Globus pallidus (tissue), 1 donor: Measurements from ENCODE around the gene BICDL2.
"Not testable (repeated sequence)": the region's sequence is repeated elsewhere in the genome, so short reads cannot be mapped to it uniquely, and the experiment has no call there.

ENCODE experiments used
- DNase-seq: peaks from one replicate; pipeline ENCODE4 v3.0.0-alpha.2; 2015; ENCODE audit warnings: low spot score

The BICDL2 gene, protein sequence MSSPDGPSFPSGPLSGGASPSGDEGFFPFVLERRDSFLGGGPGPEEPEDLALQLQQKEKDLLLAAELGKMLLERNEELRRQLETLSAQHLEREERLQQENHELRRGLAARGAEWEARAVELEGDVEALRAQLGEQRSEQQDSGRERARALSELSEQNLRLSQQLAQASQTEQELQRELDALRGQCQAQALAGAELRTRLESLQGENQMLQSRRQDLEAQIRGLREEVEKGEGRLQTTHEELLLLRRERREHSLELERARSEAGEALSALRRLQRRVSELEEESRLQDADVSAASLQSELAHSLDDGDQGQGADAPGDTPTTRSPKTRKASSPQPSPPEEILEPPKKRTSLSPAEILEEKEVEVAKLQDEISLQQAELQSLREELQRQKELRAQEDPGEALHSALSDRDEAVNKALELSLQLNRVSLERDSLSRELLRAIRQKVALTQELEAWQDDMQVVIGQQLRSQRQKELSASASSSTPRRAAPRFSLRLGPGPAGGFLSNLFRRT

DNA sequence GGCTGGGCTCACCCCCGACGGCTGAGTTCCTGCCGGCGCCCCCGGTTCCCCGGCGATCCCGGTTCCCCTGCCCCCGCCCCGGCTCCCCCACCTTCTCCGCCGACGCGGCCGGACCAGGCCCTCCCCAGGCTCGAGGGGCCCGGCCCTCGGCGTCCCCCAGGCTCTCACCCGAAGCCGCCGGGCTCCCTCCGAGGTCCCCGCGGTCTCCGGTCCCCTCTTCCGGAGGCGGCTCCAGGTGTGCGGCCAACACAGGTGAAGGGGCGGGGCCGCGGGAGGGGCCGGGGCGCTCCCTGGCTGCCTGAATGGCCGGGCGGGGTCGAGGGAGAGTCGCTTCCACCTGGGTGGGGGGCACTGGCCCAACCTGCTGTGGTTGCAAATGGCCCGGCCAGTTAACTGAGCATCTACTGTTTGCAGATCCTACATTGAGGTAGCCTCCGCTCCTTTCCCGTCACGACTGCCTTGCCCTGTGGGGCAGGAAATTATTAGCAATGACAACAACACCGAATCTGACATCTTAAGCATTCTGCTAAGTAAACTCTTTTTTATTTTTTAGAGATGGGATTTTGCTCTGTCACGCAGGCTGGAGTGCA is at the start of gene BICDL2:
Gene BICDL2, minus strand, starts transcription at position 219 of the 590 bp plus-strand sequence. CDS start 1,448 bp downstream, outside the sequence.
- no peak for DNase-seq

DNA sequence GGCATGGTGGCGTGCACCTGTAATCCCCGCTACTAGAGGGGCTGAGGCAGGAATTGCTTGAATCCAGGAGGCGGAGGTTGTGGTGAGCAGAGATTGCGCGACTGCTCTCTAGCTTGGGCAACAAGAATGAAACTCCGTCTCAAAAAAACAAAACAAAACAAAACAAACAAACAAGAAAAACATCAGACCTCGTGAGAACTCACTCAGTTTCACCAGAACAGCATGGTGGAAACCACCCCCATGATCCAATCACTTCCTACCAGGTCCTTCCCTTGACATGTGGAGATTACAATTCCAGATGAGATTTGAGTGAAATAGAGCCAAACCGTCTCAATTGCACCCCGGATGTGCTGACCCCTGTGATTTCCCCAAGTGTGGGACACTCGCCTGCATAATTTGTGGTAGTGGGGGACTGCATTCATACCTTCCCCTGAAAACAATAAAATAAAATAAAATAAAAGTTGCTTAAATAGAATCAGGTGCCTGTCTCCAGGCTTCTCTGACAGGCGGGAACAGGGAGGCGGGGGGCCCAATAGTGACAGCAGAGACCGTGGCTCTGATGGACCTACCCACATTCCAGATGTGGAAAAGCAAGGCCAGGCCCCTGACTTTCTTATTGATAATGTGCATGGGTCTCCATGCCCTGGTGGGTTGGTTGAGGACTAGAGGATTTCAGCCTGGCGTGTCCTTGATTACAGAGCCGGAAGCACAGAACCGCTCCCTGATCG is 49.3 kb upstream of the BICDL2 start:
- no peak for DNase-seq

DNA sequence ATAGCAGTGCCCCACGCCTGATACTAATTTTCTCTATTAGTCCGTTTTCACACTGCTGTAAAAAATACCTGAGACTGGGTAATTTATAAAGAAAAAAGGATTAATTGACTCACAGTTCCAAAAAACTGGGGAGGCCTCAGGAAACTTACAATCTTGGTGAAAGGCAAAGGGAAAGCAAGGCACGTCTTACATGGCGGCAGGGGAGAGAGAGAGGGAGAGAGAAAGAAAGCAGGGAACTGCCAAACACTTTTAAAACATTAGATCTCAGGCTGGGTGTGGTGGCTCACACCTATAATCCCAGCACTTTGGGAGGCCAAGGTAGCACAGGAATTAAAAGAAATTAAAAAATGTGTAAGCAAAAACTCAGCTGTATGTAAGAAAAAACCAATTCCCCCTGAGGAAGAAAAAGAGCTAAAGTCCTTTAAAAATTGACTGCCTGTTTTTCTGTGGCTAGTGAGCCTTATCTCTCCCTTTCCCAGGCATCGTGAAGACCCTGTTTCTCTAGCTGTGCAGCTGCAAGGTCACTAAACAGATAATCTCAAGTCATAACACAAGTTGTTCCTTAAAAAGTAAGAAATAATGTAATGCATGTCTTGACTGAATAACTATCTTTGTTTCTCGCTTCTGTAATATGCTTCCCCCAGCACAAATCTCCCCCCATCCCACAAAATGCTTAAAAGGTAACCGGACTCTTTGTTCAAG is 48.4 kb upstream of the BICDL2 start:
- DNase-seq = no peak

DNA sequence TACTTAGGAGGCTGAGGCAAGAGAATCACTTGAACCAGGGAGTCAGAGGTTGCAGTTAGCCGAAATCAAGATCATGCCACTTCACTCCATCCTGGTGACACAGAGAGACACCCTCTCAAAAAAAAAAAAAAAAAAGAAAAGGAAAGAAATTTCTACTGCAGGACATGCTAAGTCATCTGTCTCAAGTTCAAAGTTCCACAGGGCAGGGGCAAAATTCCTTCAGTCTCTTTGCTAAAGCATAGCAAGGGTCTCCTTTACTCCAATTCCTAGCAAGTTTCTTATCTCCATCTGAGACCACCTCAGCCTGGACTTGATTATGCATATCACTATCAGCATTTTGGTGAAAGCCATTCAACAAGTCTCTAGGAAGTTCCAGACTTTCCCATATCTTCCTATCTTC is 47.7 kb upstream of the BICDL2 start:
- DNase-seq = no peak

DNA sequence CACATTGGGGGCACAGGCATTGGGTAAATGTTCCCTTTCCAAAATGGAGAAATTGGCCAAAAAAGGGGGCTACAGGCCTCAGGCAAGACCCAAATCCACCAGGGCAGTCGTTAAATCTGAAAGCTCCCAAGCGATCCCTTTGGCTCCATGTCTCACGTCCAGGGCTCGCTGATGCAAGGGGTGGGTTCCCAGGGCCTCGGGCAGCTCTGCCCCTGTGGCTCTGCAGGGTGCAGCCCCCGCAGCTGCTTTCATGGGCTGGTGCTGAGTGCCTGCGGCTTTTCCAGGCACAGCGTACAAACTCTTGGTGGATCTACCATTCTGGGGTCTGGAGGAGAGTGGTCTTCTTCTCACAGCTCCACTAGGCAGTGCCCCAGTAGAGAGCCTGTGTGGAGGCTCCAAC is 46.7 kb upstream of the BICDL2 start:
- DNase-seq = not testable (repeated sequence)

DNA sequence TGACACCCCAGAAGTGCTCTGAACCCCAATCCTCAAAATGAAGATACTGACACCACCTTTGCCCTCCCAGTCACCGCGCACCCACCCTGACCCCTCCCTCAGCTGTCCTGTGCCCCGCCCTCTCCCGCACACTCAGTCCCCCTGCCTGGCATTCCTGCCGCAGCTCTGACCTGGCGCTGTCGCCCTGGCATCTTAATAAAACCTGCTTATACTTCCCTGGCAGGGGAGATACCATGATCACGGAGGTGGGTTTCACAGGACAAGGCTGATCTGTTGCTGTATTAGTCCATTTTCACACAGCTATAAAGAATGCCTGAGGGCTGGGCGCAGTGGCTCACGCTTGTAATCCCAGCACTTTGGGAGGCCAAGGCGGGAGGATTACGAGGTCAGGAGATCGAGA is 45.2 kb upstream of the BICDL2 start:
- DNase-seq = not testable (repeated sequence)

DNA sequence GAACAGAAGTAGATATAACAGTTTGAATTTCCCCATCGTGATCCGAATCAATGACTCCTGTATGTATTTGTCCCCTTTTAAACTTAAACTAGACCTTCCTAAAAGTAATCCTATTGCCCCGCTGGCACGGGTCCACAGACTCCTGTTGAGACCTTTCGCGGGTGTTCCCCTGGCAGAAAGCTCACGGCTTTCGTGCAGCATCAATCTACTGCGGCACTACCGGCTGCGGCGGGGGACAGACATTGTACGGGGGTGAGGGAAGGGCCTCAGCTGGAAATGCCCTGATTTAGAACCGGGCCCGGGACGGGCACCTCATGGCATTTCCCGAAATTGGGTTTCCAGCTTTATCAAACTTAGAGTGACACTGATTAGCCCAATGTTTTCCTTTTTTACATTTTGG is 43.3 kb upstream of the BICDL2 start:
- no peak for DNase-seq

DNA sequence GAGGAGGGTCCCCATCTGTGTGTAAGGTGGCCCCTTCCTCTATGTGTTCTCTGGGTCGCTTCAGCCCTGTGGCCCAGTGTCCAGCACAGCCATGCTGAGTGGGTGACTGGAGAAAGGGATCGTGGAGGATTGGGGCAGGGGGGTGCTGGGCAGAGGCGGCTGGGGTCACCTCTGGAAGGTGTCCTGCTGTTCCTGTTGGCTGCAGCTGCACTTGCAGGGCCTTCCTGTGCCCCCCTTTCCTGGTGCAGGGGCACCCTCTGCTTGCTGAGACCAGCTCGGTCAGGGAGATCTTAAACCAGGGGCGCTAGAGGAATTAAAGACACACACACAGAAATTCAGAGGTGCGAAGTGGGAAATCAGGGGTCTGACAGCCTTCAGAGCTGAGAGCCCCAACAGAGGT is 39.8 kb upstream of the BICDL2 start:
- DNase-seq = no peak

DNA sequence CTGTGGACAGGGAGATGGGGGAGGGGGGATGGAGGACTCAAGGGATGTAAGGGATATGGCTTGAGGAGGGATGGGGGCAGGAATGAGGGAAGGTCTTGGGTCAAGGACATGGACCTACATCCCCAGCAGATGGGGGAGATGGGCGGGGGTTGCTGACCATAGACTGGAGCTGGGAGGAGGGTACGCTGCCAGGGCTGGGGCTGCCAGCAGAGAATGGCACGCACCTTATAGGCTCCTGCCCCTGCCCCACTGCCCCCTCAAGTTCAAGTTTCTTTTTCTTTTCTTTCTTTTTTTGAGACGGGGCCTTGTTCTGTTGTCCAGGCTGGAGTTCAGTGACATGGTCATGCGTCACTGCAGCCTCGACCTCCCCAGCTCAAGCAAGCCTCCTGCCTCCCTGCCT is 39.2 kb upstream of the BICDL2 start:
- not testable (repeated sequence) for DNase-seq

DNA sequence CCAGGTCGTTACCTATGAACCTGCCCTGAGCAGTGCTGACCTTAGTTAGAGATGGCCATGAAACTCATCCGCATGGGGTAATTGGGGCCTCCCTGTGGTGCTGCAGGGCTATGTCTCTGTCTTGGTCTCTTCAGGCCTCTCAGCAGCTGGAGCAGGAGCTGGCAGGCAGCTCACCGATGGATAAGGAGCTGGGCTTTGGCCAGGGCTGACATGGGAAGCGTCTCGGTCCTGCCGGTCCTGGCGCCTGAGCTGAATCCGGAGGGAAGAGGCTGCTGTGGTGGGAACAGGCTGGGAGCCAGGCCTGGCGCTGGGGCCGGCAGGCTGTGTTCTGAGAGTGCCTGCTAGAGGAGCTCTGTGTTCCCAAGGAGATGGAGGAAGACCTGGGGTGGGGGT is 38.8 kb upstream of the BICDL2 start:
- no peak for DNase-seq

DNA sequence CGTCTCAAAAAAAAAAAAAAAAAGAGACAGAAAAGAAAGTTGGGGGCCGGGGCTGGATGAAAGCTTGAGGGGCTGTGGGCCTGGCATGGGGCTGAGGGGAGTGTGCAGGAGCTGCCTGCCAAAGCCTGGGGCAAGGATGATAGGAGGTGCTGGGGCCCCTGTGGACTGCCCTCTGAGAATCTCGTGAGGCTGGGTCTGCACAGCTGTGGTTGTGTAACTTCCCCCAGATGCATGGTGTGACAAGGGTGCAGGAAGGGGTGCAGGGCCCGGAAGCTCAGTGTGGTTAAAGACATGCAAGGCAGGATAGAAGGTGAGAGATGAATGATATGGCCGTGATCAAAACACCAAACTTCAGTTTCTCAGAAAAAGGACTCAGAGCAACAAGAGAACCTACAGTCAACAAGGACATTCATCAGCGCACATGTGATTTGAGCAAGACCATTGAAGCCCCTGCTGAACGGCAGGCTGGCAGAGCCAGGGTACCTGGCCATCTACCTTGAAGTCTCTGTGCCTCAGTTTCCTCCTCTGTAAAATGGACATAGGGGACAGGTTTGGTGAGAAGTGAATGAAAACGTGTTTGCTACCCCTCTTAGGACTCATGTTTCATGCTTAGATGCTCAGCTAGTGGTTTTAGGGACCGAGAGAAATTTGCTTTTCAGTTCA is 38.2 kb upstream of the BICDL2 start:
- no peak for DNase-seq

DNA sequence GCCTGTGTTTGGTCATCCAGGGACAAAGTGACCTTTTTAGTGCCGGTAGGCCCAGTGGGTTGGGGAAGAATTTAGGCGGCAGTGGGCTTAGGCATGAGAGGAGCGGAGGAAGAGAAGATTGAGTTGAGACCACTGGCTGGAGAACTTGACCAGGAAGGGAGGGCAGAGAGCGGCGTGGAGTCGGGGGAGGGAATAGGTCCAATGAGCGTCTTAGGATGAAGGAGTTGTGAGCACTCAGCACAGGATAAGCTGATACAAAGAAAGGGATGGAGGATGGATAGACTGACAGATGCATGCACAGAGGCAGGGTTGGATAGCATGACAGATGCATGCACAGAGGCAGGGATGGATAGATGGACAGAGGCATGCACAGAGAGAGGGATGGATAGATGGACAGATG is 36.7 kb upstream of the BICDL2 start:
- no peak for DNase-seq

DNA sequence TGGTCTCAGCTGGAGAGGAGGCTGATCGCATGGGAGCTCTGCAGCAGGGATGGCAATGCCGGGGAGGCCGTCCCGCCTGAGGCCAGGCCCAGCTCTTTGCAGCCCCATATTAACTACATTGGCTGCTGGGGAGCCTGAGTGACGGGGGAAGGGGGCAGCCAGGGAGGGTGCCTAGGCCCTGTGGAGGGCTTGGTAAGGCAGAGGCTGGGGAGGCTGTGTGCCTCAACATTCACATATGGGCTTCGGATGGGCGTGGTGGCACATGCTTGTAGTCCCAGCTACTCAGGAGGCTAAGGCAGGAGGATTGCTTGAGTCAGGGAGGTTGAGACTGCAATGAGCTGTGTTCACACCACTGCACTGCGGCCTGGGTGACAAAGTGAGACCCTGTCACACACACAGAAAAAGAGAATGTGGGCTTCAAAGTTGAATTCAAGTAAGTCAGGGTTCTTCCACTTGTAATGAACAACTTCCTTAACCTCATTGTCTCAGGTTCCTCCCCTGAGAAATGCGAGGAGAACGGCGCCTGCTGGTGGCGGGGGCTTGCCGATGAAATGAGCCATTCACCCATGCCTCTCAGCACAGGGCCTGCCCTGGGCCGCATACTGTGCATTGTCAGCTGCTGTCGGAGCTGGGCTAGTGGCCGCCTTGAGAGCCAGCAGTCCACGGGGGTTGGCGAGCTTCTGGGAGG is 36.0 kb upstream of the BICDL2 start:
- not testable (repeated sequence) for DNase-seq

DNA sequence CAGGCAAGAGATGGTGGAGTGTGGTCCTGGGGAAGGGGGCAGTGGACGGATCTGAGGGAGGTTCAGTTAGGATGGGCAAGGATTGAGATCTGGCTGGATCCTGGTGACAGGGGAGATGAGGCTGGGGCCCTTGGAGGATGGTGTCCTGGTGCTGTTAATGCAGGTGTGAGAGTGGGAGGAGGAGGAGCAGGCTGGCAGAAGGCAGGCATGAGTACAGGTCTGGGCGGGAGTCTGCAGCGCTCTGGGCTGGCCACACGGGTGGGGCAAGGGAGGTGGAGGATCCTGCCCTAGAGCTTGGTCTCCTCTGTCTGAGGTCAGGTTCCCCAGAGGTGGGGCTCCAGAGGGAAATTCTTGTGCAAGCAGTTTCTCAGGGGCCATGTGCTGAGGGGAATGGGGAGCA is 35.4 kb upstream of the BICDL2 start:
- not testable (repeated sequence) for DNase-seq

DNA sequence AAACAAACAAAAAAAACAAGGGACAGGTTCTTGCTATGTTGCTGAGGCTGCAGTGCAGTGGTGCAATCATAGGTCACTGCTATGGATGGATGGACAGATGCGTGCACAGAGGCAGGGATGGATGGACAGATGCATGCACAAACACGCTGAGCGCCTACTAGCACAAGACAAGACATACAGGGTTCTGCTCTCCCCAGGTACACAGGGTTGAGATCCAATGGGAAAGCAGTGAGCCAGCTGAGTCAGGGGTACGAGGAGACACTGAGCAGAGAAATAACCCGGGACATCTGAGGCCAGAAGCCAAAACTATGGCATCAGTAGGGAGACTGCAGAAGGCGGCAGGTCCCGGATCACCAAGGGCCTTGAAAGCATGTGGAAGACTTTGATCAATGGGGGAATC is 34.9 kb upstream of the BICDL2 start:
- DNase-seq = no peak

DNA sequence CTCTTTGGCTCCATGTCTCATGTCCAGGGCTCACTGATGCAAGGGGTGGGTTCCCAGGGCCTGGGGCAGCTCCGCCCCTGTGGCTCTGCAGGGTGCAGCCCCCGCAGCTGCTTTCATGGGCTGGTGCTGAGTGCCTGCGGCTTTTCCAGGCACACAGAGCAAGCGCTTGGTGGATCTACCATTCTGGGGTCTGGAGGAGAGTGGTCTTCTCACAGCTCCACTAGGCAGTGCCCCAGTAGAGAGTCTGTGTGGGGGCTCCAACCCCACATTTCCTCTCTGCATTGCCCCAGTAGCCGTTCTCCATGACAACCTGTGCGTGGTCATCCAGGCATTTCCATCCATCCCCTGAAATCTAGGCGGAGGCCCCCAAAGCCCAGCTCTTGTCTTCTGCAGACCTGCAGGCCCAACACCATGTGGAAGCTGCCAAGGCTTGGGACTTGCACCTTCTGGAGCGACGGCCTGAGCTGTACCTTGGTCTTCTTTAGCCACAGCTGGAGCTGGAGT is 33.9 kb upstream of the BICDL2 start:
- no peak for DNase-seq

DNA sequence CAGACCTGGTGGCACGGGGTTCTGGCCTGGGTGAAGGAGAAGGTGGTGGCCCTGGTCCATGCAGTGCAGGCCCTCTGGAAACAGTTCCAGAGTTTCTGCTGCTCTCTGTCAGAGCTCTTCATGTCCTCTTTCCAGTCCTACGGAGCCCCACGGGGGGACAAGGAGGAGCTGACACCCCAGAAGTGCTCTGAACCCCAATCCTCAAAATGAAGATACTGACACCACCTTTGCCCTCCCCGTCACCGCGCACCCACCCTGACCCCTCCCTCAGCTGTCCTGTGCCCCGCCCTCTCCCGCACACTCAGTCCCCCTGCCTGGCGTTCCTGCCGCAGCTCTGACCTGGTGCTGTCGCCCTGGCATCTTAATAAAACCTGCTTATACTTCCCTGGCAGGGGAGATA is 32.4 kb upstream of the BICDL2 start:
- DNase-seq = not testable (repeated sequence)

DNA sequence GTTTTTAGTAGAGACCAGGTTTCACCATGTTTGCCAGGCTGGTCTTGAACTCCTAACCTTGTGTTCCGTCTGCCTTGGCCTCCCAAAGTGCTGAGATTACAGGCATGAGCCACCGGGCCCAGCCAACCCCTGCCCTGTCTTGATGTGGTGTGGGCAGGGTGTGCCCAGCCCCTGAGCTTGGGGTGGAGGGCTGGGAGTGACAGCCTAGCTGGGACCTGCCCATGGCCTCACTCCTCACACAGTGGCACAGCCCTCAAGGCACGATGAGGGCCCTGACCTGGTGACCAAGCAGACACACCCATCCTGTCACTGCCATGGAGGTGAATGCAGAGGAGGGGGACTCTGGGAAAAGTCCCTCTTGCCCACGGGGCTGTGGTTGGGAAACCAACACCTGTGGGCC is 31.7 kb upstream of the BICDL2 start:
- no peak for DNase-seq

DNA sequence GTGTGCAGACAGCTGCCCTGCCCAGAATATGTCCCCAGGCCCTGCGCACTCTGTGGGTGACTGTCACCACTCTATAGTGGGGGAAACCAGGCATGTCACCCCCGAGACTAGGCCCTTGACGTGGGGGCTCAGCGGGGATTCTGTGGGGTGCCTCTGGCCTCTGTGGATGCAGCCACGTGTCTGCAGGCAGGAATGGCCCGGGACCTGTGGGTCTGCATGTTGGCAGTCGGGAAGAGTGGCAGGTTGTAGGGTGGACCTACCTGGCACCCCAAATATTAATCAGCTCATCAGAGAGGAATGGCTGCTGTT is 29.6 kb upstream of the BICDL2 start:
- DNase-seq = no peak

DNA sequence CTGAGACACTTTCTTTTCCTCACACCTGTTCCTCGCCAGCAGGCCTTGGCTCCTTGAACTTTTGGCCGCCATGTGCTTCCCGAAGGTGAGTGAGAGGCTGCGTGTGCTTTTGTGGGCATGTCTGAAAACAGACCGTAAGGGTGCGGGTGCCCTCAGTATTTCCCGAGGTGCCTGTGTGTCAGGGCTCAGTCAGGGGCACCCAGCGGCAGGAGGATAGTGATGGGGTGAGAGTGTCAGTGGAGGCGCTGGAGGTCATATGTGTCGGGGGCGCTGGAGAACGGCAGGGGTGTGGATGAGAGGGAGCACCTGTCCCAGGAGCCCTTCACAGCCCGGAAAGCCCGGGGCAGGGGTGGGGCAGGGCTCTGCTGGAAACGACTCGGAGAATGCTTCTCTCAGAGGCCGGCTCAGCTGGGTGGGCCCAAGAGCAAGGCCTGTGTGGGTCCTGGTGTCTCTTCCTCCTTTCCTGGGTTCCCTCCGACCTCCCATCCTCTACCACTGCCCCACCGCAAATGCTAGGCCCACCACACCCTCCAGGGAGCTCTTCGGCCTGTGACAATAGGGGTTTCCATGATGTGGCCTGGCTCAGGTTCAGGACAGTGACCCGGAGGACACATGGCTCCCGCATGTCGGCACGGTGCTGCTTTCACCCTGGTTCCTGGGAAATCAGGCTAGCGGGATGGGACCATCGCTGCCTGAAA is 29.1 kb upstream of the BICDL2 start:
- DNase-seq = no peak
